GM12891 (cell line): ENCODE data around the gene MCTP1.
A peak's percentile ranks its signal among the peaks of the same experiment; 100 is the strongest.

Experiments
- DNase-seq: peaks from one replicate; pipeline ENCODE4 v3.0.0; 2011; ENCODE audit warnings: low spot score; ENCODE audit not compliant: insufficient read length
- FAIRE-seq: peaks from 2 replicates; lab custom pipeline; 2011; peaks lifted over from hg19 to GRCh38; lab: Jason Lieb, UNC
- PAX5 ChIP-seq: IDR thresholded peaks from 2 replicates; pipeline ENCODE4 v1.6.1; 2011; ENCODE audit warnings: low read length, moderate library complexity, mild to moderate bottlenecking; ENCODE audit not compliant: insufficient read depth, severe bottlenecking
- POLR2A ChIP-seq: IDR thresholded peaks from 2 replicates; pipeline ENCODE4 v1.6.1; 2011; ENCODE audit warnings: low read depth, low read length, control low read depth
- POLR2AphosphoS5 ChIP-seq: IDR thresholded peaks from 2 replicates; pipeline ENCODE4 v1.6.1; 2011; ENCODE audit warnings: low read depth, low read length, control low read depth
- POU2F2 ChIP-seq: IDR thresholded peaks from 2 replicates; pipeline ENCODE4 v1.6.1; 2011; ENCODE audit warnings: low read depth, mild to moderate bottlenecking, control low read depth, low read length, moderate library complexity
- SPI1 ChIP-seq: IDR thresholded peaks from 2 replicates; pipeline ENCODE4 v1.6.1; 2011; ENCODE audit warnings: low read depth, low read length, control low read depth
- TAF1 ChIP-seq: IDR thresholded peaks from 2 replicates; pipeline ENCODE4 v1.6.1; 2011; ENCODE audit warnings: low read depth, low read length, control low read depth

The MCTP1 gene

DNA sequence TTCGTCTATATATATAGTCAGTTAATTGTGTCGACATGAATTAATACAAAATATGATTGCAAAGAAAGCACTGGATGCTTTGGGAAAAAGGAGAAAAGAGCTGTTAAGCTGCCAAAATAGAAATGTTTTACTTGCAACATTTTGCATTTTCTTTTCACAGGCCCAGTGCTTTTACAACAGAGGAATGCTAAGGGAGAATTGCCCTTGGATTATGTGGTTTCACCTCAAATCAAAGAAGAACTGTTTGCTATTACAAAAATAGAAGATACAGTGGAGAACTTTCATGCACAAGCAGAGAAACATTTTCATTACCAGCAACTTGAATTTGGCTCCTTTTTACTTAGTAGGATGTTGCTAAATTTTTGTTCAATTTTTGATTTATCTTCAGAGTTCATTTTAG lies 590.2 kb downstream of the MCTP1 start:
- FAIRE-seq (no peak), DNase-seq (no peak)
- TF ChIP-seq TAF1, result no peak
- no peak for TF ChIP-seq SPI1
- no peak for TF ChIP-seq POLR2AphosphoS5
- no peak for TF ChIP-seq PAX5
- no peak for TF ChIP-seq POU2F2
- TF ChIP-seq POLR2A, result no peak

- TF ChIP-seq POLR2AphosphoS5 (no peak), POLR2A (no peak), TAF1 (no peak), POU2F2 (no peak), SPI1 (no peak), PAX5 (no peak)
- DNase-seq (no peak), FAIRE-seq (peak; percentile 35)
These were observed 591.0 kb downstream of the MCTP1 start for GRCh38 chr5:94693845-94694370.

- no peak for FAIRE-seq
These were observed 591.7 kb downstream of the MCTP1 start for GRCh38 chr5:94693043-94693822.

GRCh38 chr5:94692581-94692980 lies 592.3 kb downstream of the MCTP1 start:
- TF ChIP-seq POLR2AphosphoS5, result no peak
- TF ChIP-seq POU2F2, result no peak
- TF ChIP-seq TAF1, result no peak
- no peak for TF ChIP-seq SPI1
- no peak for TF ChIP-seq POLR2A
- TF ChIP-seq PAX5, result no peak
- FAIRE-seq (no peak), DNase-seq (no peak)

More at GRCh38 chr5:94693043-94693822, 591.7 kb downstream of the MCTP1 start:
- no peak for TF ChIP-seq POLR2A
- TF ChIP-seq TAF1, result no peak
- no peak for TF ChIP-seq POU2F2
- TF ChIP-seq POLR2AphosphoS5, result no peak
- no peak for TF ChIP-seq PAX5
- no peak for TF ChIP-seq SPI1
- no peak for DNase-seq

DNA sequence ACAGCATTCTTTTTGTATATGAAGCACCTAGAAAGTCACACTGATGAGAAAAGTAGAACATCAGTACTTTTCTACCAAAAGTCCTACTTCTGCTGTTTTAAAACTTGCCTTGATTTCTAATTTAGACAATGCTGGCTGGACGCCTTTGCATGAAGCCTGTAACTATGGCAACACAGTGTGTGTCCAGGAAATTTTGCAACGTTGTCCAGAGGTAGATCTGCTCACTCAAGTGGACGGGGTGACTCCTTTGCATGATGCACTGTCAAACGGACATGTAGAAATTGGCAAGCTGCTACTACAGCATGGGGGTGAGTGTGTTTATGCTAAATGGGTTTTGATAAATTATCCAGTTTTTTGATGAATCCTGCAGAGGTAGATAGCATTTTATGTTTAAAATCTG lies 592.9 kb downstream of the MCTP1 start:
- DNase-seq, result no peak
- FAIRE-seq, result no peak

GRCh38 chr5:94691291-94691690 lies 593.6 kb downstream of the MCTP1 start:
- no peak for DNase-seq
- FAIRE-seq, result no peak
- TF ChIP-seq POLR2A, result no peak
- TF ChIP-seq SPI1, result no peak
- no peak for TF ChIP-seq PAX5
- TF ChIP-seq POU2F2, result no peak
- TF ChIP-seq TAF1, result no peak
- TF ChIP-seq POLR2AphosphoS5, result no peak

More for the DNA sequence above, 592.9 kb downstream of the MCTP1 start:
- TF ChIP-seq POLR2AphosphoS5 (no peak), TAF1 (no peak), POU2F2 (no peak), POLR2A (no peak), PAX5 (no peak), SPI1 (no peak)

DNA sequence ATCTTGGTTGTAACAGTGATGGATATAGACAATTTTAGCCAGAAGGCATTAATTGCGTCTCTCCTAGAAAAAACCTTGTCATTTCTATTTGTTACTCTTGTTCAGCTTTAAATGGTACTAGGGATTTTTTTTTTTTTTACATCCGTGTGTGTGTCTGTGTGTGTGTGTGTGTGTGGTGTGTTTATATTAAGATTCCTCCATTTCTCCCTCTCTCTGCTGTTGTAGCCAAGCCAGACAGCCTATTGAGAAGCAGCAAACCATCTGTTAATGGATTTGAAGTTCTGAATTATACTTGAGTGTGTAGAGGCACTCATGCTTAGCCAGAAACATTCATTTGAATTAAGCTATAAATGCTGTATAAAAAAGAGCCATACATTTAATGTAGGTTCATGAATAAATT lies 594.1 kb downstream of the MCTP1 start:
- DNase-seq, result no peak
- TF ChIP-seq SPI1 (no peak), TAF1 (no peak), PAX5 (no peak), POLR2A (no peak)
- no peak for FAIRE-seq

GRCh38 chr5:94689908-94690307 lies 595.0 kb downstream of the MCTP1 start:
- TF ChIP-seq POU2F2 (no peak), POLR2A (no peak), SPI1 (no peak), PAX5 (no peak), TAF1 (no peak), POLR2AphosphoS5 (no peak)

DNA sequence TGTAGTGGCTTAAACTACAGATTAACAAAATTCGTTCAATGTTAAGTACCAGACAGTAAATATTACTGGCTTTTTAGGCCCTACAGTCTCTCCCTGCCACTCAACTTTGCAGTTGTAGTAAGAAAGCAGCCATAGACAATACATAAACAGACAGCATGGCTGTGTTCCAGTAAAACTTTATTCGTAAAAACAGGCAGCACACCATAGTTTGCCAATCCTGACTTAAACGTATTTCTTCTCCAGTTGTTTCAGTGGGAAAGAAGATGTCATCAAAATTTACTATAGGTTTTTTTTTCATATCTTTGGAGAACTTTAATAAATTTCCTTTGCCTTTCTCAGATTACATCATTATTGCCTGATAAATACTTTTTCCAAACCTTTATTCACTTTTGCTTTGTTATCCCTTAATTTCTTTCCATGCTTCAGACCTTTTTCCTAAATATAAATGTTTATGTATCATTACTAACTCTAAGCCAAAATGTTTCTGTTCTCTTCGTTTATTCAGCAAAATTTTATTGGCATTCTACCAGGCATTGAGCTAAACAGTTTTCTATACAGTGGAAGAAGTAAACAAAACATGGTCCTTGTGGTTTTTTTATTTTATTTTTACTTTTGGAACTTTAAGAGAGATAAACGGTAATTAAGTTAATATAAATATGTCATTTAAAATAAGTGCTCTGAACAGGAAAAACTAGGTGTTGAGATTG lies 601.9 kb downstream of the MCTP1 start:
- DNase-seq, result no peak
- no peak for FAIRE-seq

More at GRCh38 chr5:94689908-94690307, 595.0 kb downstream of the MCTP1 start:
- no peak for FAIRE-seq
- no peak for DNase-seq

DNA sequence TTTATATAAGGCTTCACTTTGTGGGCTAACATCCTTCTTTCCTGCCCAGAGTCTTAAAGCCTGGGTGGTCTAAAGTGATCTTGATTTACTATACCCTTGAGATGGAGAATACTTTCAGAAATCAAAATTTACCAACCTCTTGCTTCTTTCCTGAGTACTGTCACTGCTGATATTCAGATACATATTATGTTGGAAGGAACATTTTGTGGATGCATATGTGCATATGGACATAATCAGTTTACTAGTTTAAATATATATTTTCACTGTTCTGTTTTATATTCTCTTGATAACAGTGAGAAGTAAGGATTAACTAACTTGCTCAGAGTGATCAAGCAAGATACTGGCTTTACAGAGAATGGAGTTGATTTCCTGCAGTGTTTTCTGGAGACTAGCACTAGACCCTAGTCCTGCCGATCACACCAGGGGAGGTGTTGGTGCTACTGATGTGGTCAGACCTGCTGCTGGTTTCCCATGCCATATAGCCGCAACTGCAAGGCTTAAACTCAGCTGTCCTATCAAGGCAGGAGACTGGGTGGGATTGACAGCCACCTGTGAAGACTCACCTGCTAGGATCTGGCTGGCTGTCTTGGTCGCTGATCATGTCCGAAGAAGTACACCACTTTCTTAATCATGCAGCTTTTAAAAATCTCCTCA lies 608.8 kb downstream of the MCTP1 start:
- TF ChIP-seq SPI1, result no peak
- TF ChIP-seq PAX5, result no peak
- no peak for TF ChIP-seq TAF1
- no peak for TF ChIP-seq POLR2A
- TF ChIP-seq POU2F2, result no peak
- no peak for TF ChIP-seq POLR2AphosphoS5
- DNase-seq (no peak), FAIRE-seq (peak; percentile 26)

More for the DNA sequence above, 601.9 kb downstream of the MCTP1 start:
- TF ChIP-seq POLR2A (no peak), POLR2AphosphoS5 (no peak), SPI1 (no peak), POU2F2 (no peak)
